Stimulated activated naive B cell treated with anti-CD40 and anti-IgM and Interleukin-4, amounts not matched to agents 10 μg/mL and 1 μg/mL and 100 μg/mL, for 72 hours (primary cell): ENCODE measurements around the gene WFDC1.

ENCODE experiments used
- ATAC-seq, 2 donors: fragments of 150-1000 bp; cut with Tn5 transposase; replicated peaks; 2 replicates each; pipeline ENCODE4 v1.10.0; 2021; ENCODE audit warnings: moderate library complexity in 1 of 2
- DNase-seq: peaks from one replicate; pipeline ENCODE4 v3.0.0; 2021
- H3K27ac Mint-ChIP-seq: one replicate; pipeline ENCODE4 v1.8.0; 2022; ENCODE audit warnings: mild to moderate bottlenecking, mixed read lengths
- H3K27me3 Mint-ChIP-seq, 2 donors: one replicate each; pipeline ENCODE4 v1.8.0; 2022; ENCODE audit warnings: mixed read lengths in 2 of 2
- H3K36me3 Mint-ChIP-seq, 2 donors: one replicate each; pipeline ENCODE4 v1.8.0; 2022; ENCODE audit warnings: mixed read lengths in 2 of 2, mild to moderate bottlenecking in 1 of 2
- H3K4me1 Mint-ChIP-seq, 2 donors: one replicate each; pipeline ENCODE4 v1.8.0; 2022; ENCODE audit warnings: mixed read lengths in 2 of 2, mild to moderate bottlenecking in 1 of 2
- H3K4me3 Mint-ChIP-seq, 2 donors: one replicate each; pipeline ENCODE4 v1.8.0; 2022; ENCODE audit warnings: mild to moderate bottlenecking in 2 of 2, mixed read lengths in 2 of 2, moderate library complexity in 1 of 2
- H3K9me3 Mint-ChIP-seq, 2 donors: one replicate each; pipeline ENCODE4 v1.8.0; 2022; ENCODE audit warnings: mixed read lengths in 2 of 2, mild to moderate bottlenecking in 1 of 2

The WFDC1 gene

GRCh38 chr16:84354306-84354705, 59.6 kb downstream of the WFDC1 start:
- ATAC-seq: no peak
- no peaks in the 10 kb centered on the region for H3K9me3 Mint-ChIP-seq
- peaks cover 14 to 27% of the 10 kb centered on the region in 2 donors for H3K27me3 Mint-ChIP-seq
- peaks cover 2 to 6% of the 10 kb centered on the region in 2 donors for H3K4me1 Mint-ChIP-seq
- no peak overlapping the region for H3K27ac Mint-ChIP-seq
- DNase-seq: no peak
- H3K4me3 Mint-ChIP-seq: no peak overlapping the region
- H3K36me3 Mint-ChIP-seq: no peaks in the 10 kb centered on the region

GRCh38 chr16:84355149-84355548, 60.5 kb downstream of the WFDC1 start:
- Mint-ChIP-seq H3K36me3 (no peaks in the 10 kb centered on the region), H3K27me3 (peaks cover 10 to 21% of the 10 kb centered on the region in 2 donors), H3K4me1 (peaks cover 3 to 10% of the 10 kb centered on the region in 2 donors), H3K27ac (no peak overlapping the region), H3K4me3 (no peak overlapping the region), H3K9me3 (no peaks in the 10 kb centered on the region)
- ATAC-seq: no peak
- DNase-seq: no peak

DNA sequence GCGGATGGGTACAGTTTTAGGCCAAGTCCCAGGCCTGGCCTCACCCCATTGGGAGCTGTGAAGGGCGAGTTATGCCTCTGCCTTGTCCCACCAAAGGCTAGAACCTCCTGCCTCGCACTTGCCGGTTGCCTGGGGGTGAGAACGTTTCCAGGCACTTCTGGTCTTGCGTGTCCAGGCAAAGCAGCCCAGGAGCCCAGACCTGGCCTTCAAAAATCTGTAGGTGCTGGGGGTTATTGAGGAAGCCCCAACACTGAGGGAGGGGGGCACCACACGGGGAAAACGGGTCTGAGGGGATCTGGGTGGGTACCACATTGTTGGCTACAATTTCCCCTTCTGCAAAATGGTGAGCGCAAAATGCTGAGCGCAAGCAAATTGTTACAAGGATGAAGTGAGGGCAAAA, 61.5 kb downstream of the WFDC1 start:
- DNase-seq (no peak), ATAC-seq (no peak)
- H3K36me3 Mint-ChIP-seq: no peaks in the 10 kb centered on the region
- no peak overlapping the region for H3K4me3 Mint-ChIP-seq
- H3K27ac Mint-ChIP-seq: no peak overlapping the region
- peaks cover 10 to 21% of the 10 kb centered on the region in 2 donors for H3K27me3 Mint-ChIP-seq
- no peaks in the 10 kb centered on the region for H3K9me3 Mint-ChIP-seq
- H3K4me1 Mint-ChIP-seq: peaks cover 6 to 12% of the 10 kb centered on the region in 2 donors

GRCh38 chr16:84356591-84357116, 62.0 kb downstream of the WFDC1 start:
- ATAC-seq: no peak
- no peak overlapping the region for H3K27ac Mint-ChIP-seq
- H3K36me3 Mint-ChIP-seq: no peaks in the 10 kb centered on the region

DNA sequence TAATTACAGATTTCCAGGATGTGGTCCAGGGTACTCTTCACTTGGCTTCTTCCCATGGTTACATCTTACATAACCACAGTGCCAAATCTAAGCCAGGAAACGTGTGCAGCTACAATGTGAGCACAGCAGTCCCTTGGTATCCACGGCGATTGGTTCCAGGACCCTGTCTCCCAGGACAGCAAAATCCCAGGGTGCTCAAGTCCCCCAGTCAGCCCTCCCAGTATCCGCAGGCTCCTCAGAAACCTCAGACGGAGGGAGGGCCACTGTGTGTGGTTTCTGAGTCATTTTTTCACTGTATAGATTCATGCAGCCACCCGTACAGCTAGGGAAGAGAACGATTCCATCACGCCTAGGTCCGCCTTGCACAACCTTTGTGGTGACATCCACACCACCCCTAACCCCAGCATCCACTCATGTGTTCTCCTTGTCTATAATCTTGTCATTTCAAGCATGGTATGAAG, 62.5 kb downstream of the WFDC1 start:
- ATAC-seq (no peak), DNase-seq (no peak)
- Mint-ChIP-seq H3K4me1 (peaks cover 6 to 12% of the 10 kb centered on the region in 2 donors), H3K9me3 (no peaks in the 10 kb centered on the region), H3K27me3 (peaks cover 12 to 14% of the 10 kb centered on the region in 2 donors), H3K27ac (no peak overlapping the region), H3K4me3 (no peak overlapping the region), H3K36me3 (no peaks in the 10 kb centered on the region)

More at GRCh38 chr16:84356591-84357116, 62.0 kb downstream of the WFDC1 start:
- Mint-ChIP-seq H3K4me1 (peaks cover 6 to 12% of the 10 kb centered on the region in 2 donors), H3K4me3 (no peak overlapping the region), H3K9me3 (no peaks in the 10 kb centered on the region), H3K27me3 (peaks cover 10 to 19% of the 10 kb centered on the region in 2 donors)
- DNase-seq: no peak

GRCh38 chr16:84358601-84359295, 64.1 kb downstream of the WFDC1 start:
- Mint-ChIP-seq H3K36me3 (no peaks in the 10 kb centered on the region), H3K9me3 (no peaks in the 10 kb centered on the region), H3K27me3 (peaks cover 9 to 19% of the 10 kb centered on the region in 2 donors), H3K4me3 (no peak overlapping the region), H3K27ac (no peak overlapping the region), H3K4me1 (peaks cover 6 to 12% of the 10 kb centered on the region in 2 donors)
- ATAC-seq (no peak), DNase-seq (no peak)

GRCh38 chr16:84359326-84359725, 64.6 kb downstream of the WFDC1 start:
- H3K4me3 Mint-ChIP-seq: no peak overlapping the region
- H3K36me3 Mint-ChIP-seq: no peaks in the 10 kb centered on the region
- H3K4me1 Mint-ChIP-seq: peaks cover 6 to 12% of the 10 kb centered on the region in 2 donors
- peaks cover 13 to 22% of the 10 kb centered on the region in 2 donors for H3K27me3 Mint-ChIP-seq
- DNase-seq: no peak
- H3K27ac Mint-ChIP-seq: no peak overlapping the region
- H3K9me3 Mint-ChIP-seq: no peaks in the 10 kb centered on the region
- no peak for ATAC-seq

DNA sequence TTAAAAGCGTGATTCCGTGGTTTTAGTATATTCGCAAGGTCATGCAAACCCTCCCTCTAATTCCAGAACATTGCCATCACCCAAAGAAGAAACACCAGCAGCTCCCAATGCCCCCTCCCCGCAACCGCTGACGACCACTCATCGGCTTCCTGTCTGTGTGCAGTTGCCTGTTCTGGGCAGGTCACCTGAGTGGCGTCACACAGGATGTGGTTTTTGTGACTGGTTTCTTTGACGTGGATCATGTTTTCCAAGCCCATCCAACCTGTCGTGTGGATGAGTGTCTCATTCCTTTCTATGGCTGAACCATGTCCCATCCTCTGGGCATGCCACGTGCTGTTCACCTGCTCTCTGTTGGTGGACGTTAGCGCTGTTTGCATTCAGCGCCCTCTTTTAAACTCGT, 65.5 kb downstream of the WFDC1 start:
- Mint-ChIP-seq H3K4me3 (no peak overlapping the region), H3K36me3 (no peaks in the 10 kb centered on the region), H3K9me3 (no peaks in the 10 kb centered on the region), H3K27me3 (peaks cover 16 to 21% of the 10 kb centered on the region in 2 donors), H3K27ac (no peak overlapping the region), H3K4me1 (peaks cover 6 to 12% of the 10 kb centered on the region in 2 donors)
- ATAC-seq: peak in 1 of 2 donors; percentile 25
- DNase-seq: no peak

GRCh38 chr16:84360748-84361147, 66.1 kb downstream of the WFDC1 start:
- peaks cover 6 to 12% of the 10 kb centered on the region in 2 donors for H3K4me1 Mint-ChIP-seq

DNA sequence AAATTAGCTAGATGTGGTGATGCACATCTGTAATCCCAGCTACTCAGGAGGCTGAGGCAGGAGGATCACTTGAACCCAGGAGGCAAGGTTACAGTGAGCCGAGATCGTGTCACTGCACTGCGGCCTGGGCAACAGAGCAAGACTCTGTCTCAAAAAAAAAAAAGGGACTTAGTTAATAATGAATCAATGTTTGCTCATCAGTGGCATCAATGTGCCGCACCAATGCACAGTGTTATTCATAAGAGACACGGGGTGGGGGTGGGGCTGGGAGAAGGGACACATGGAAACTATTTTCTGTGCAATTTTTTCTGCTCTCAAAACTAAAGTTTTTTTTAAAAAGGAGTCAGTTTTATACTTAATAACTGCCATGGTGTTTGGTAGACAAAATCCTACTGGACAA, 66.9 kb downstream of the WFDC1 start:
- Mint-ChIP-seq H3K27ac (no peak overlapping the region), H3K4me1 (peaks cover 6 to 12% of the 10 kb centered on the region in 2 donors), H3K36me3 (no peaks in the 10 kb centered on the region), H3K4me3 (no peak overlapping the region), H3K9me3 (no peaks in the 10 kb centered on the region), H3K27me3 (peaks cover 20 to 22% of the 10 kb centered on the region in 2 donors)
- ATAC-seq (no peak), DNase-seq (no peak)

More at GRCh38 chr16:84360748-84361147, 66.1 kb downstream of the WFDC1 start:
- Mint-ChIP-seq H3K27ac (no peak overlapping the region), H3K36me3 (no peaks in the 10 kb centered on the region), H3K9me3 (no peaks in the 10 kb centered on the region), H3K27me3 (peaks cover 16 to 21% of the 10 kb centered on the region in 2 donors), H3K4me3 (no peak overlapping the region)
- ATAC-seq (no peak), DNase-seq (no peak)

DNA sequence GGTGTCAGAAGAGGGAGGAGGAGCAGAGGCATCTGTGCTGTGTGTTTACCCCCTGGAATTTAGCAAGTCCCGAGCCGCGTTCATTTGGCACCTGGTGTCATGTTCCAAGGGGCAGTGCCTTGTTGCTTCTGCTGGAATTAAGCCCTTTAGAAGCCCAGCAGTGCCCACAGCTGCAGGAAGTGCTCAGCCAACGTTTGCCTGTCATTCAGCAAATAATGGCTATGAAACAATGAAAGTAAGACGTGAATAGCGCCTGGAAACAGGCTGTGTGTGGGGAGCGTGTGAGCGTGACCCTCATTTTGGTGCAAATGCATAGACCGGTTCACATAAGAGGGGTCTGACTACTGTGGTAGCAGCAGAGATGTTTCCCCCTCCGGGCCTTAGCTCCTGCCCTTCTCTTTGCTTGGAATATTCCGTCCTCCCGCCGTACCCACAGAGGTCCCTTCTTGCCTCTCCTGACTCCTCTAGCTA, 67.8 kb downstream of the WFDC1 start:
- no peak for ATAC-seq
- Mint-ChIP-seq H3K9me3 (no peaks in the 10 kb centered on the region), H3K27me3 (peaks cover 30 to 32% of the 10 kb centered on the region in 2 donors), H3K4me3 (no peak overlapping the region), H3K4me1 (peaks cover 7 to 12% of the 10 kb centered on the region in 2 donors), H3K36me3 (no peaks in the 10 kb centered on the region), H3K27ac (no peak overlapping the region)
- DNase-seq: no peak

GRCh38 chr16:84366208-84366607, 71.5 kb downstream of the WFDC1 start:
- Mint-ChIP-seq H3K27me3 (peaks cover 49 to 54% of the 10 kb centered on the region in 2 donors), H3K4me3 (no peak overlapping the region), H3K9me3 (no peaks in the 10 kb centered on the region), H3K4me1 (peaks cover 4 to 7% of the 10 kb centered on the region in 2 donors), H3K36me3 (no peaks in the 10 kb centered on the region), H3K27ac (no peak overlapping the region)
- ATAC-seq (no peak), DNase-seq (no peak)

- Mint-ChIP-seq H3K27me3 (peaks cover 52 to 64% of the 10 kb centered on the region in 2 donors), H3K9me3 (no peaks in the 10 kb centered on the region), H3K4me3 (no peak overlapping the region), H3K27ac (no peak overlapping the region), H3K4me1 (peaks cover 4 to 7% of the 10 kb centered on the region in 2 donors), H3K36me3 (no peaks in the 10 kb centered on the region)
- DNase-seq: no peak
- ATAC-seq: no peak
These were observed 72.6 kb downstream of the WFDC1 start for GRCh38 chr16:84367297-84367680.

- ATAC-seq (no peak), DNase-seq (no peak)
- Mint-ChIP-seq H3K27ac (no peak overlapping the region), H3K36me3 (no peaks in the 10 kb centered on the region), H3K27me3 (peaks cover 50 to 64% of the 10 kb centered on the region in 2 donors), H3K9me3 (no peaks in the 10 kb centered on the region), H3K4me1 (peaks cover 4 to 7% of the 10 kb centered on the region in 2 donors), H3K4me3 (no peak overlapping the region)
These were observed 73.2 kb downstream of the WFDC1 start for GRCh38 chr16:84367750-84368307.
